ENCODE results near the gene GPC3. TPM values are rescaled to one million over a fixed set of nuclear protein-coding genes. Genes with fewer than 3 reads are reported as not detected.

The GPC3 gene
- total and polyA plus RNA-seq, 2 experiments from 2014 or later: 36.8 to 60.1 TPM

GRCh38 chrX:133983974-133984845 is 1.2 kb downstream of the GPC3 start (continued):
- TF ChIP-seq, protein P1, sequence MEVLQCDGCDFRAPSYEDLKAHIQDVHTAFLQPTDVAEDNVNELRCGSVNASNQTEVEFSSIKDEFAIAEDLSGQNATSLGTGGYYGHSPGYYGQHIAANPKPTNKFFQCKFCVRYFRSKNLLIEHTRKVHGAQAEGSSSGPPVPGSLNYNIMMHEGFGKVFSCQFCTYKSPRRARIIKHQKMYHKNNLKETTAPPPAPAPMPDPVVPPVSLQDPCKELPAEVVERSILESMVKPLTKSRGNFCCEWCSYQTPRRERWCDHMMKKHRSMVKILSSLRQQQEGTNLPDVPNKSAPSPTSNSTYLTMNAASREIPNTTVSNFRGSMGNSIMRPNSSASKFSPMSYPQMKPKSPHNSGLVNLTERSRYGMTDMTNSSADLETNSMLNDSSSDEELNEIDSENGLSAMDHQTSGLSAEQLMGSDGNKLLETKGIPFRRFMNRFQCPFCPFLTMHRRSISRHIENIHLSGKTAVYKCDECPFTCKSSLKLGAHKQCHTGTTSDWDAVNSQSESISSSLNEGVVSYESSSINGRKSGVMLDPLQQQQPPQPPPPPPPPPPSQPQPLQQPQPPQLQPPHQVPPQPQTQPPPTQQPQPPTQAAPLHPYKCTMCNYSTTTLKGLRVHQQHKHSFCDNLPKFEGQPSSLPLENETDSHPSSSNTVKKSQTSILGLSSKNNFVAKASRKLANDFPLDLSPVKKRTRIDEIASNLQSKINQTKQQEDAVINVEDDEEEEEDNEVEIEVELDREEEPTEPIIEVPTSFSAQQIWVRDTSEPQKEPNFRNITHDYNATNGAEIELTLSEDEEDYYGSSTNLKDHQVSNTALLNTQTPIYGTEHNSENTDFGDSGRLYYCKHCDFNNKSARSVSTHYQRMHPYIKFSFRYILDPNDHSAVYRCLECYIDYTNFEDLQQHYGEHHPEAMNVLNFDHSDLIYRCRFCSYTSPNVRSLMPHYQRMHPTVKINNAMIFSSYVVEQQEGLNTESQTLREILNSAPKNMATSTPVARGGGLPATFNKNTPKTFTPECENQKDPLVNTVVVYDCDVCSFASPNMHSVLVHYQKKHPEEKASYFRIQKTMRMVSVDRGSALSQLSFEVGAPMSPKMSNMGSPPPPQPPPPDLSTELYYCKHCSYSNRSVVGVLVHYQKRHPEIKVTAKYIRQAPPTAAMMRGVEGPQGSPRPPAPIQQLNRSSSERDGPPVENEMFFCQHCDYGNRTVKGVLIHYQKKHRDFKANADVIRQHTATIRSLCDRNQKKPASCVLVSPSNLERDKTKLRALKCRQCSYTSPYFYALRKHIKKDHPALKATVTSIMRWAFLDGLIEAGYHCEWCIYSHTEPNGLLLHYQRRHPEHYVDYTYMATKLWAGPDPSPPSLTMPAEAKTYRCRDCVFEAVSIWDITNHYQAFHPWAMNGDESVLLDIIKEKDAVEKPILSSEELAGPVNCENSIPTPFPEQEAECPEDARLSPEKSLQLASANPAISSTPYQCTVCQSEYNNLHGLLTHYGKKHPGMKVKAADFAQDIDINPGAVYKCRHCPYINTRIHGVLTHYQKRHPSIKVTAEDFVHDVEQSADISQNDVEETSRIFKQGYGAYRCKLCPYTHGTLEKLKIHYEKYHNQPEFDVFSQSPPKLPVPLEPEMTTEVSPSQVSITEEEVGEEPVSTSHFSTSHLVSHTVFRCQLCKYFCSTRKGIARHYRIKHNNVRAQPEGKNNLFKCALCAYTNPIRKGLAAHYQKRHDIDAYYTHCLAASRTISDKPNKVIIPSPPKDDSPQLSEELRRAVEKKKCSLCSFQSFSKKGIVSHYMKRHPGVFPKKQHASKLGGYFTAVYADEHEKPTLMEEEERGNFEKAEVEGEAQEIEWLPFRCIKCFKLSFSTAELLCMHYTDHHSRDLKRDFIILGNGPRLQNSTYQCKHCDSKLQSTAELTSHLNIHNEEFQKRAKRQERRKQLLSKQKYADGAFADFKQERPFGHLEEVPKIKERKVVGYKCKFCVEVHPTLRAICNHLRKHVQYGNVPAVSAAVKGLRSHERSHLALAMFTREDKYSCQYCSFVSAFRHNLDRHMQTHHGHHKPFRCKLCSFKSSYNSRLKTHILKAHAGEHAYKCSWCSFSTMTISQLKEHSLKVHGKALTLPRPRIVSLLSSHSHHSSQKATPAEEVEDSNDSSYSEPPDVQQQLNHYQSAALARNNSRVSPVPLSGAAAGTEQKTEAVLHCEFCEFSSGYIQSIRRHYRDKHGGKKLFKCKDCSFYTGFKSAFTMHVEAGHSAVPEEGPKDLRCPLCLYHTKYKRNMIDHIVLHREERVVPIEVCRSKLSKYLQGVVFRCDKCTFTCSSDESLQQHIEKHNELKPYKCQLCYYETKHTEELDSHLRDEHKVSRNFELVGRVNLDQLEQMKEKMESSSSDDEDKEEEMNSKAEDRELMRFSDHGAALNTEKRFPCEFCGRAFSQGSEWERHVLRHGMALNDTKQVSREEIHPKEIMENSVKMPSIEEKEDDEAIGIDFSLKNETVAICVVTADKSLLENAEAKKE (CRISPR knock-in tag; IDR thresholded peaks at IDR 0.05): no peak
- no peak for TF ChIP-seq NANOG (IDR thresholded peaks at IDR 0.05; ENCODE audit: borderline replicate concordance)
- TF ChIP-seq ZNF114 (CRISPR knock-in tag; IDR thresholded peaks at IDR 0.05): no peak
- no peak for TF ChIP-seq EZH2phosphoT487 (IDR thresholded peaks at IDR 0.05; ENCODE audit: unreplicated experiment)

- H3K27me3 Mint-ChIP-seq (ENCODE audit: insufficient read depth, low read depth, poor library complexity): peaks cover 14% of the 10 kb centered on the region
- Histone ChIP-seq H3K4me2 (peak overlapping the region; percentile 88), H4K20me1 (replicated peaks; ENCODE audit: insufficient read depth) (no peaks in the 10 kb centered on the region), H3K27me3 (ENCODE audit: insufficient read depth) (peaks cover 12% of the 10 kb centered on the region), H3K4me3 (peak overlapping the region; percentile 64), H3K4me1 (ENCODE audit: insufficient read depth) (peaks cover 44% of the 10 kb centered on the region), H3F3A (replicated peaks; ENCODE audit: low read depth) (no peaks in the 10 kb centered on the region), H3K27ac (ENCODE audit: low read depth) (no peak overlapping the region), H2AFZ (0 out of 2 replicates have a peak overlapping the region, but pooled peaks have one; percentile 56), H3K9me2 (ENCODE audit: insufficient read depth) (no peaks in the 10 kb centered on the region), H3K36me3 (ENCODE audit: insufficient read depth) (no peaks in the 10 kb centered on the region), H3K79me2 (replicated peaks; ENCODE audit: insufficient read depth) (peaks cover 11% of the 10 kb centered on the region)
- peak; percentile 10 for ATAC-seq
- H3K4me3 Mint-ChIP-seq: peak overlapping the region; percentile 78
- H3K9me3 Mint-ChIP-seq: no peaks in the 10 kb centered on the region
- peak; percentile 5 for DNase-seq (ENCODE audit: low spot score)
- no peak overlapping the region for H3K27ac Mint-ChIP-seq
- H3K36me3 Mint-ChIP-seq (ENCODE audit: low read depth): no peaks in the 10 kb centered on the region; the same call in 2 of the 3 replicates
- H3K4me1 Mint-ChIP-seq: peaks cover 50% of the 10 kb centered on the region
- TF ChIP-seq NANOG (IDR thresholded peaks at IDR 0.05; ENCODE audit: borderline replicate concordance) (no peak), EZH2 (IDR thresholded peaks at IDR 0.05; ENCODE audit: low read depth, unreplicated experiment) (no peak), CTCF (conservative IDR thresholded peaks at IDR 0.05; ENCODE audit: low read depth in 2 of 2) (no peak), JUNB (IDR thresholded peaks at IDR 0.05; ENCODE audit: unreplicated experiment) (no peak), STAT1 (IDR thresholded peaks at IDR 0.05; ENCODE audit: unreplicated experiment) (no peak), CREB1 (CRISPR knock-in tag; IDR thresholded peaks at IDR 0.05; ENCODE audit: low read depth) (no peak), ZNF114 (CRISPR knock-in tag; IDR thresholded peaks at IDR 0.05) (no peak), EZH2phosphoT487 (IDR thresholded peaks at IDR 0.05; ENCODE audit: unreplicated experiment) (no peak)
- TF ChIP-seq, protein P2, sequence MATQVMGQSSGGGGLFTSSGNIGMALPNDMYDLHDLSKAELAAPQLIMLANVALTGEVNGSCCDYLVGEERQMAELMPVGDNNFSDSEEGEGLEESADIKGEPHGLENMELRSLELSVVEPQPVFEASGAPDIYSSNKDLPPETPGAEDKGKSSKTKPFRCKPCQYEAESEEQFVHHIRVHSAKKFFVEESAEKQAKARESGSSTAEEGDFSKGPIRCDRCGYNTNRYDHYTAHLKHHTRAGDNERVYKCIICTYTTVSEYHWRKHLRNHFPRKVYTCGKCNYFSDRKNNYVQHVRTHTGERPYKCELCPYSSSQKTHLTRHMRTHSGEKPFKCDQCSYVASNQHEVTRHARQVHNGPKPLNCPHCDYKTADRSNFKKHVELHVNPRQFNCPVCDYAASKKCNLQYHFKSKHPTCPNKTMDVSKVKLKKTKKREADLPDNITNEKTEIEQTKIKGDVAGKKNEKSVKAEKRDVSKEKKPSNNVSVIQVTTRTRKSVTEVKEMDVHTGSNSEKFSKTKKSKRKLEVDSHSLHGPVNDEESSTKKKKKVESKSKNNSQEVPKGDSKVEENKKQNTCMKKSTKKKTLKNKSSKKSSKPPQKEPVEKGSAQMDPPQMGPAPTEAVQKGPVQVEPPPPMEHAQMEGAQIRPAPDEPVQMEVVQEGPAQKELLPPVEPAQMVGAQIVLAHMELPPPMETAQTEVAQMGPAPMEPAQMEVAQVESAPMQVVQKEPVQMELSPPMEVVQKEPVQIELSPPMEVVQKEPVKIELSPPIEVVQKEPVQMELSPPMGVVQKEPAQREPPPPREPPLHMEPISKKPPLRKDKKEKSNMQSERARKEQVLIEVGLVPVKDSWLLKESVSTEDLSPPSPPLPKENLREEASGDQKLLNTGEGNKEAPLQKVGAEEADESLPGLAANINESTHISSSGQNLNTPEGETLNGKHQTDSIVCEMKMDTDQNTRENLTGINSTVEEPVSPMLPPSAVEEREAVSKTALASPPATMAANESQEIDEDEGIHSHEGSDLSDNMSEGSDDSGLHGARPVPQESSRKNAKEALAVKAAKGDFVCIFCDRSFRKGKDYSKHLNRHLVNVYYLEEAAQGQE (IDR thresholded peaks at IDR 0.05; ENCODE audit: unreplicated experiment): no peak
These were observed 2.0 kb downstream of the GPC3 start for GRCh38 chrX:133983256-133983973.

Measured in GM23338 (cell line).